Aorta (tissue), 5 donors: ENCODE data around the gene OR6S1. TPM values are rescaled to one million over a fixed set of nuclear protein-coding genes. Genes with fewer than 3 reads are reported as not detected.

Experiments used
- ATAC-seq: fragments of 200-7000 bp; cut with Tn5 transposase; one replicate; pipeline ENCODE4 v1.9.1; 2022; ENCODE audit warnings: moderate library complexity; ENCODE audit not compliant: low FRiP score
- DNase-seq, 2 donors: peaks; one replicate each; pipeline ENCODE4 v3.0.0-alpha.2; 2020
- H3K27ac ChIP-seq, 2 donors: one replicate each; pipeline ENCODE4 v1.5.1; 2013; ENCODE audit warnings: low read length in 2 of 2, mild to moderate bottlenecking in 2 of 2, moderate library complexity in 2 of 2, control low read depth in 1 of 2, inconsistent platforms in 1 of 2, low read depth in 1 of 2
- H3K27me3 ChIP-seq, 2 donors: one replicate each; pipeline ENCODE4 v1.6.1; 2013; ENCODE audit warnings: control low read depth in 1 of 2, low read length in 1 of 2, mild to moderate bottlenecking in 1 of 2, moderate library complexity in 1 of 2; ENCODE audit not compliant: insufficient read depth in 2 of 2, control insufficient read depth in 1 of 2
- H3K36me3 ChIP-seq, 2 donors: one replicate each; pipeline ENCODE4 v1.6.1; 2013; ENCODE audit warnings: control low read depth in 1 of 2, low read length in 1 of 2, mild to moderate bottlenecking in 1 of 2; ENCODE audit not compliant: insufficient read depth in 2 of 2, control insufficient read depth in 1 of 2
- H3K4me1 ChIP-seq, 2 donors: one replicate each; pipeline ENCODE4 v1.6.1; 2013; ENCODE audit warnings: low read length in 2 of 2, control low read depth in 1 of 2, mild to moderate bottlenecking in 1 of 2, moderate library complexity in 1 of 2; ENCODE audit not compliant: insufficient read depth in 2 of 2, control insufficient read depth in 1 of 2
- H3K4me3 ChIP-seq, 2 donors: one replicate each; pipeline ENCODE4 v1.5.1; 2013; ENCODE audit warnings: low read length in 2 of 2, control low read depth in 1 of 2, mild to moderate bottlenecking in 1 of 2
- H3K9me3 ChIP-seq: one replicate; pipeline ENCODE4 v1.6.1; 2013; ENCODE audit warnings: mild to moderate bottlenecking, low read length; ENCODE audit not compliant: control insufficient read depth
- WGBS, 2 donors: extraction: QIAGEN DNeasy Blood & Tissue Kit; methylation state at CpG; one replicate each; pipeline ENCODE4 v1.1.7; 2013; 5-methylcytosine and 5-hydroxymethylcytosine counted together
- intact Hi-C, 2 donors: fragments of 100-400 bp; cut with DNase I; formaldehyde crosslinking; loops; one replicate each; pipeline versions ENCODE4 v1.14.2 to v1.15.0; 2022
- long read RNA-seq, 2 donors: library from polyadenylated mRNA; unstranded; transcript quantifications; one replicate each; pipeline ENCODE4 v2.0.0, GENCODE V29; 2020 to 2021
- polyA plus RNA-seq, 2 donors: library from polyadenylated mRNA; stranded (reverse); fragments of 200-250 nt; gene quantifications; one replicate each; pipeline ENCODE4 v1.2.3, GENCODE V29; 2013
- total RNA-seq, 2 donors: library from RNA; stranded (reverse); fragmentation: NEBNext Ultra II Directional; extraction: Animal tissue kit (Norgen Biotek cat#: 25700); gene quantifications; one replicate each; pipeline ENCODE4 v1.2.1, GENCODE V29; 2021
- donor health status: healthy with polysubstance abuse.
- donor health status: Bipolar disorder and iron deficiency.
- donor health status: DM: no; HTN: no; CAD: no.
- donor health status: DM: no; HTN: no; CAD: no.
- donor health status: DM: yes; HTN: yes; CAD: no.

OR6S1 gene
- total RNA-seq (not detected), polyA plus RNA-seq (not detected)
- long read RNA-seq, donor 1: 0 reads
- long read RNA-seq, donor 2: 0 reads

GRCh38 chr14:20641591-20641990 is at the start of gene OR6S1:
TSS of gene OR6S1 (minus strand) at chr14:20641691. CDS start at chr14:20641691, 0 bp downstream.
- H3K4me1 ChIP-seq: no peaks in the 10 kb centered on the region
- no peak within 1 kb of the TSS for H3K27ac ChIP-seq
- H3K36me3 ChIP-seq: no peaks in the 10 kb centered on the region
- intact Hi-C loops: no loop called here
- DNase-seq: no peak
- no peak for ATAC-seq
- H3K27me3 ChIP-seq: no peaks in the 10 kb centered on the region
- 80 to 85% methylated on average over 2 of the region's 2 CpGs for WGBS, 2 donors
- H3K9me3 ChIP-seq: no peaks in the 10 kb centered on the region
- no peak within 1 kb of the TSS for H3K4me3 ChIP-seq

GRCh38 chr14:20690848-20691640 is 49.6 kb upstream of the OR6S1 start:
- Histone ChIP-seq H3K27me3 (no peaks in the 10 kb centered on the region), H3K36me3 (peaks cover 0 to 3% of the 10 kb centered on the region in 2 donors), H3K27ac (no peak overlapping the region), H3K4me1 (peaks cover 0 to 1% of the 10 kb centered on the region in 2 donors), H3K9me3 (no peaks in the 10 kb centered on the region), H3K4me3 (no peak overlapping the region)
- intact Hi-C loops: loop anchor here (5.0 to 10.0 kb wide), 3 partner anchors 156 to 284 kb away; no protein-coding TSS in a partner anchor
- ATAC-seq (peak; percentile 88), DNase-seq (no peak)
- 17 to 19% methylated on average over 9 of the region's 9 CpGs for WGBS, 2 donors

DNA sequence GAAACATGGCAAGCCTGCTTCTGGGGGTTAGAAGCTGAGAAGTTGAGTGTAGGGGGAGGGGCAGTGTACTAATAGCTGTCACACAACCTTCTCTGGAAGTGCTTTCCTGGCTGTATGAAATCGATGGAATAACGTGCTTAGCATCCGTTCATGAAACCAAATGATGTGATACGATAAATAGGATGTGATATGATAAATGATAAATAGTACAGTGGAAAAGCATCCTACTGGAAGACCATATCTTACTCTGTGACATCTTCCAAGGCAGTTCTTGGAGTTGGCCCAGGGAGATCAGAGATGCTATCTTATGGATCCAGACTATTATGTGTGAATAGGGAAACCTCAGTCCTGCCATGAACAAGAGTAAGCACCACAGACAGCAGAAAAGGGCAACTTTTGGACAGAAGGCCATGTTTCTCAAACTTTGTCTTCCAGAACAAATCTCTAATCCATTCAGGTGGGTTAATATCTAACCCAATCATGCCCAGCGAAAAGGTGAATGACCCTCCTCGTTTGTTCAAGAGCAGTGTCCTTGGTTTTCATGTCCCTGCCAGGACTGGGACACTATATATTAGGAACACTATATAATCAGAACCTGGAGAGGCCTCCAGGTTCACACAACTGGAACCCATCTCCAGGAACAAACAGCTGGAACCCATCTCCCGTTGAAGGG is 46.8 kb upstream of the OR6S1 start, which contains the start of gene ANG:
TSS of gene ANG (plus strand) at position 598 of the 673 bp plus-strand sequence. CDS start 4,801 bp downstream, outside the sequence.
- intact Hi-C loops: loop anchor here (5.0 to 10.0 kb wide), 2 partner anchors 296 to 361 kb away; partner anchors contain the start of gene METTL17 (in 1 of the 2)
- Histone ChIP-seq H3K4me1 (peaks cover 0 to 1% of the 10 kb centered on the region in 2 donors), H3K27ac (no peak within 1 kb of the TSS), H3K4me3 (no peak within 1 kb of the TSS), H3K36me3 (peaks cover 0 to 3% of the 10 kb centered on the region in 2 donors), H3K9me3 (no peaks in the 10 kb centered on the region), H3K27me3 (no peaks in the 10 kb centered on the region)
- DNase-seq (no peak), ATAC-seq (no peak)
- 75 to 94% methylated on average over 7 of the region's 7 CpGs for WGBS, 2 donors

DNA sequence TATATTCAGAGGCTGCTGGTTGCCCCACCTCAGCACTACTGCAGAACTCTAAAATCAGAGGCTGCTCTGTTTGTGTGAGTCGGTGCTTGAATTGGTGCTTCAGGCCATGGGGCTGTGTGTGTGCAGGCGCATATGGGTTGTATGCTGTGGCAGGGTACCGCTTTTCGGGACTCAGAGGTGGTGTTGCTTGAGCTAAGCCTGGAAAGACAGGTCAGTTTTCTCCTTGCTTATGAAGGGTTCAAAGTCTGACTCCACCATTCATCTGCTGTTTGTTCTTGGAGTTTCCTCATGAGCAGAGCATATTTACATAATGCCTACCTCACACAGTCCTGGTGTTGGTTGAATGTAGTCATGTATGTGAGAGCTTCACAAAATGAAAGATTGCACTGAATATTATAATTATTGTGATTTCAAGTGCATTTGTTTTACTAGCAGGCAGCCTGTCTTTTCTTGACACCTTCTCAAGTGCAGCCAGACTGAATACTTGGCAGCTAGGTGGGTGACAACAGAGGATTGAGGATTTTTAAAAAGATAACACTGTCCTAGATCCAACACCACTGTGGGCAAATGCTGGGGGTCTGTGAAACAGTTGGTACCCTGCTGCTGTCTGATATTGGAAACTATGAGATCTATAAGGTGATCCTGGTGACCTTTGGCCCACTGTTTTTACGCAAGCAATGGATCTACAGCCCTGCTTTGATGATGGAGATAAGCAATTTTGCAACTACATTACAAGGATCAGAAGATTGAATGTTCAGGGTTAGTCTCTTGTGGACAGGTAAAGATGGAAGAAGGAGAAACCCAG is 46.1 kb upstream of the OR6S1 start:
- intact Hi-C loops: loop anchor here (5.0 to 10.0 kb wide), 2 partner anchors 297 to 360 kb away; partner anchors contain the start of gene METTL17 (in 1 of the 2)
- ATAC-seq (no peak), DNase-seq (no peak)
- H3K36me3 ChIP-seq: peaks cover 0 to 3% of the 10 kb centered on the region in 2 donors
- H3K4me3 ChIP-seq: no peak overlapping the region
- H3K9me3 ChIP-seq: no peaks in the 10 kb centered on the region
- H3K27me3 ChIP-seq: no peaks in the 10 kb centered on the region
- H3K27ac ChIP-seq: no peak overlapping the region
- 85 to 87% methylated on average over 5 of the region's 5 CpGs for WGBS, 2 donors
- peaks cover 0 to 1% of the 10 kb centered on the region in 2 donors for H3K4me1 ChIP-seq

DNA sequence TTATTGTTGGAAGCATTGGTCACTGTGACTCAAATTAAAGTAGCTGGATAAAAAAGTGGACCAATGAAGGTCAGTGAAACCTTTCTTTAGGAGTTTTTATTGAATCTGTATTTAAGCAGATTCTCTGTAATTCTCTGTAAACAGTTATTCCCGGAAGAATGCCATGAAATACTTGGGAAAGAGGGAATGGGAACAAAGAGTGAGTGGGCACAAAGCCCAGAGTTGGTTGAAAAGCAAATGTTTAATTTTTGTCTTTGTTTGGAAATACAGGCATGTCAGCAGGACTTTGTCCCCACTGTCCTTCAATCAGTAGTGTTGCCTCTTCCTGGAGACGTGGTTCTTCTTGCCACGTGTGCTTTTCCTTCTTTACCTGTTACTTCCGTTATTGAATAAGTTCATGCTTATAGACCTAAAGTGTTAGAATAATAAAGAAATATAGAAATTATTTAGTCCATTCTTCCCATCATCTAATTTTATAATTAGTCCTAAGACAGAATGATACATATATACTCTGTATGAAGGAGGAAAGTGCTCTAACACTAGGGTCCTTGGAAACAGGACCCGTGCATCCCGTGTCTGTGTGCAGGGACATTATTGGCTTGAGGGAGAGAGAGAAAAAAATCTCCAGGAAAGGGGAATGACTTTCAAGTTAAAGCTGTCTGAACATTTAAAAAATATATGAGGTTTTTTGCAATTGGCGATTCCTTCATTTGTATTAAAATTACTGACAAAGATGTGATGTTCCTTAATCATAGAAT is 45.1 kb upstream of the OR6S1 start:
- Histone ChIP-seq H3K9me3 (no peaks in the 10 kb centered on the region), H3K27ac (no peak overlapping the region), H3K27me3 (no peaks in the 10 kb centered on the region), H3K36me3 (peaks cover 0 to 3% of the 10 kb centered on the region in 2 donors), H3K4me1 (no peaks in the 10 kb centered on the region), H3K4me3 (peak overlapping the region in 1 of 2 donors; percentile 46)
- intact Hi-C loops: loop anchor here (5.0 to 10.0 kb wide), 2 partner anchors 298 to 359 kb away; partner anchors contain the start of gene METTL17 (in 1 of the 2)
- ATAC-seq (no peak), DNase-seq (no peak)
- 25 to 33% methylated on average over 7 of the region's 7 CpGs for WGBS, 2 donors

DNA sequence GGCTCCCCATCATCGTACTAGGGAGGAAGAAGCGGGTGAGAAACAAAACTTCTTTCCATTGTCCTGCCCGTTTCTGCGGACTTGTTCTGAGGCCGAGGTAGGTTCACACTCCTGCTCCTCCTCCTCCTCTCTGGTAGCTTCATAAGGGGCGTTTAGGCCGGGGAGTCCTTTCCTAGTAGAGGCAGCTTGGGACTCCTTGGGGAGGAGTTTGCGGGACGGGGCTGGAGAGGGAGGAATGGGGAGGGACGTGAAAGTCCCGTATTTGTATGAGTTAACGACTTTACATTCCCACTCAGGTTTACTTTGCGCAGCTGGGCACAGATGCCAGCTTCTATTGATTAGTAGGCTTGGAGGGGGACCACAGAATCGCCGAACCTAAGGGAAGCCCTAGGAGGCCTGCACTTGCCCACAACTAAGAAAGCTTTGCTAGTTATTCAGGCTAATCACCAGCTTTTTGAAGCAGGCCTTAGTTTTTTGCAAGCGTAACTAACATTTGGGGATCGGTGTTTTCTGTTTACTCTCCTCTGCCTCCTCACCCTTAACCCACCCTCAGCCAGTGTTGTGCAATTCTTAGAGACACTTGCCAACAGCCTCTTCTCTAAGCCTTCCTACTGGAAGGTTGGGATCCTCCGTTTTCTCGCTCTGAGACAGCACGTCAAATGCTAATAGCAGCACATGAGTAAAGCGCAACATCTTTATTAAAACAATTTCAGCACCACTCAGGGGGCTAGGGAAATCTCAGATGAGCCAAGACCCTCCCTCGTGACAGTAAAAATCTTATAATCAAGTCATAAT is 43.4 kb upstream of the OR6S1 start:
- Histone ChIP-seq H3K4me1 (peaks cover 0 to 2% of the 10 kb centered on the region in 2 donors), H3K27ac (peak overlapping the region; percentile 7 to 96), H3K36me3 (peaks cover 0 to 3% of the 10 kb centered on the region in 2 donors), H3K9me3 (no peaks in the 10 kb centered on the region), H3K4me3 (peak overlapping the region; percentile 60 to 89), H3K27me3 (no peaks in the 10 kb centered on the region)
- ATAC-seq (no peak), DNase-seq (peak in 1 of 2 donors; percentile 66)
- intact Hi-C loops: loop anchor here (1.0 to 10.0 kb wide), 9 partner anchors 53 to 358 kb away; partner anchors contain the start of genes PIP4P1 (in 2 of the 2), METTL17 (in 1 of the 2) and PARP2 (in 1 of the 2)
- 5 to 6% methylated on average over 22 of the region's 22 CpGs for WGBS, 2 donors
